GM21515 (cell line): Measurements from ENCODE around the gene RAD17.
"Not testable (repeated sequence)": the region's sequence is repeated elsewhere in the genome, so short reads cannot be mapped to it uniquely, and the experiment has no call there.

ENCODE experiments used
- ATAC-seq: cut with Tn5 transposase; IDR thresholded peaks from one replicate; pipeline ENCODE4 v1.9.1; 2021; ENCODE audit not compliant: unreplicated experiment

Gene RAD17

DNA sequence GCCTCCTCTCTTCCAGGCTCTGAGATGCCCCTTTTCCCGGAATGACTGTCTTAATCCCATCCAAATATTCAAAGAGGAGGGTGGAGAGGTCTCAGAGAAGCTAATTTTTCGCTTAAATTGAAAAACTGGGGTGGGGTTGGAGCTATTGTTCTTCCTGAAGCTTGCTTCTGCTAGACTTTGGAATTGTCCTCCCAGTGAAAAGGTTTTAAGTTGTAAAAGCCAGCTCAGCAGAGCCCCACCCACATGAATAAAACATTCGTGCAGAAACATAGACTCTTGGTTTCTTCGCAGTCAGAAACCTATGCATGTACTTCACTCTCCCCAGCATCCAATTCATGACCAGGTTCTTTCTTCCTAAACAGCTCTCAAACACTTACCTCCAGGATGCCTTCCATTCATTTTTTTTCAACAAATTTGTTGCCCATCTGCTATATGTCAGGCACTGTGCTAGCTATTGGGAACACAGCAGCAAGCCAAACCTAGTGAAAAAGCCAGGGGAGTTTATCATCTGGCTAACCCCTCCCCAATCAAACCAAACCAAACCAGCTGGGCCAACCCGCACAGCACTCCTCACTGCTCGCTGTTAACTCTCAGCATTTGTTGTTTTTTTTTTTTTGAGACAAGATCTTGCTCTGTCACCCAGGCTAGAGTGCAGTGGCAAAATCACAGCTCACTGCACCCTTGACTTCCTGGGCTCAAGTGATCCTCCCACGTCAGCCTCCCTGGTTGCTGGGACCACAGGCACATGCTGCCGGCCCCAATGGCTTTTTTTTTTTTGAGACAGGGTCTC lies 85.0 kb downstream of the RAD17 start:
- no peak for ATAC-seq

DNA sequence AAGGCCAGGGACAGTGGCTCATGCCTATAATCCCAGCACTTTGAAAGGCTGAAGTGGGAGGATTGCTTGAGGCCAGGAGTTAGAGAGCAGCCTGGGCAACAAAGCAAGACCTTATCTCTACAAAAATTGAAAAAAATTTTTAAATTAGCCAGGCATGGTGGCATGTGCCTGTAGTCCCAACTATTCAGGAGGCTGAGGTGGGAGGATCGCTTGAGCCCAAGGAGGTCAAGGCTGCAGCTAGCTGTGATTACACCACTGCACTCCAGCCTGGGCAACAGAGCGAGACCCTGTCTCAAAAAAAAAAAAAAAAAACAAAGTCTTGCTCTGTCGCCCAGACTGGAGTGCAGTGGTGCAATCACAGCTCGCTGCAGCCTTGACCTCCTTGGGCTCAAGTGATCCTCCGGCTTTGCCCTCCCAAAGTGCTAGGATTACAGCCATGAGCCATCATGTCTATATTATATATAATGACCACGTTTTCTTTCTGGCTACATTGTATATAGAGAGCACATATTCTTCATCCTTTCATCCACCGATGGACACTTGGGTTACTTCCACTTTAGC lies 85.9 kb downstream of the RAD17 start:
- ATAC-seq, result not testable (repeated sequence)

DNA sequence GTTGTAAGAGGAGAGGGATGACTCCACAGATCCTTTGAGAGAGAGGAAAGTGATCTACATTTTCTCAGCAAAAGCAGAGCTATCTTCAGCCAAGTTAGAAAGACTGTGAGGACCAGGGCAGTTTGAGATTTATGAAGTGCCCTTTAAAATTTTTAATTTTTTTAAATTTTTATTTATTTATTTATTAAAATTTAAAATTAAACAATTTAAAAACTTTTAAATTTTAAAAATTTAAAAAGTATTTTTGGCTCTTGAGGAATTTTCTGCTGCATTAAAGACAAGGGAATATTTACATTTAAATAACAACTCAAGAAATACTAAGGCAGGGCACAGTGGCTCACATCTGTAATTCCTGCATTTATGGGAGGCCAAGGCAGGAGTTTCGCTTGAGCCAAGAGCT lies 92.6 kb downstream of the RAD17 start:
- no peak for ATAC-seq
